Right ventricle myocardium inferior (tissue), 1 donor: ENCODE results near the gene HHIPL1. TPM values are rescaled to one million over a fixed set of nuclear protein-coding genes. Genes with fewer than 3 reads are reported as not detected.

Source experiments
- ATAC-seq: fragments of 200-7000 bp; cut with Tn5 transposase; one replicate; pipeline ENCODE4 v1.9.1; 2020; ENCODE audit warnings: mild to moderate bottlenecking, moderate library complexity
- DNase-seq: peaks from one replicate; pipeline ENCODE4 v3.0.0; 2021; ENCODE audit errors: missing footprints
- intact Hi-C: fragments of 100-400 bp; cut with DNase I; formaldehyde crosslinking; loops from one replicate; pipeline ENCODE4 v1.11.0; 2022
- total RNA-seq: library from RNA; stranded (reverse); fragmentation: NEBNext Ultra II Directional; extraction: Animal tissue kit (Norgen Biotek cat#: 25700); gene quantifications from one replicate; pipeline ENCODE4 v1.2.1, GENCODE V29; 2021
- donor health status: DM: no; HTN: yes; CAD: no; lungs with severe emphysema.

Gene HHIPL1
- total RNA-seq, 1 donor from 2014 or later = 1.5 TPM

DNA sequence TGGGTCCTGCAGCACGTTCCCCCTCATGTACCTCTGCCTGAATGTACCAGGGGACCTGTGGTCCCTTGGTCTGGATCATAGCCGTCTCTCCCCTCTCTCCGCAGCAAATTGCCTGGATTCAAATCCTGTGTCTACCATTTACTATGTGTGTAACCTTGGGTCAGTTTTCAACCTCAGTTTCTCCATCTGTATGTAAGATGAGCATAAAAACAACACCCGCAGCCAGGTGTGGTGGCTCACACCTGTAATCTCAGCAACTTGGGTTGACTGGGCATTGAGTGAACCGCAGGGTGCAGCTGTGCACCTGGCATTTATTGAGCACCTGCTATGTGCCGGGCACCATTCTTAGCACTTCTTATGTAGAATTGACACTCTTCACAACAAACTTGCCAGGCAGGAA lies 53.3 kb downstream of the HHIPL1 start:
- intact Hi-C loops = no loop called here
- ATAC-seq = no peak
- no peak for DNase-seq

DNA sequence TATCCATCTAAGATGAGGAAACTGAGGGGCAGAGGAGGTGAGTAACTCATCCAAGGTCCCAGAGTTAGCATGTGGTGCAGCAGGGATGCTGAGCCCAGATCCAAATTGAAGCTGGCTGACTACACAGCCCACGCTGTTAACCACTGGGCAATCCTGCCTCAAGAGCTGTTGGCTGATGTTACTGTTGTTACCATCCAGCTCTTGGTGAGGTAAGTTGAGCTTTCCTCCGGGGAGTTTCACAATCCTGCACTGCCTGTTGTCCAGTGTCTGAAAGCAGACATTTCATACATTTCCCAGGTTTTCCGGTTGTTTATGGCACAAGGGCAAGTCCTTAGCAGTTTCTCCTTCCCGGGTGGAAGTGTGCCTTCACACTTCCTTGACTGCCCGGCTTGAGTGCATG lies 53.7 kb downstream of the HHIPL1 start:
- intact Hi-C loops = no loop called here
- DNase-seq (no peak), ATAC-seq (no peak)

GRCh38 chr14:99699085-99699760 lies 54.3 kb downstream of the HHIPL1 start:
- intact Hi-C loops = no loop called here
- no peak for ATAC-seq
- no peak for DNase-seq

- intact Hi-C loops = no loop called here
- no peak for ATAC-seq
- DNase-seq = no peak
Observed at GRCh38 chr14:99699861-99700260, 54.9 kb downstream of the HHIPL1 start.

DNA sequence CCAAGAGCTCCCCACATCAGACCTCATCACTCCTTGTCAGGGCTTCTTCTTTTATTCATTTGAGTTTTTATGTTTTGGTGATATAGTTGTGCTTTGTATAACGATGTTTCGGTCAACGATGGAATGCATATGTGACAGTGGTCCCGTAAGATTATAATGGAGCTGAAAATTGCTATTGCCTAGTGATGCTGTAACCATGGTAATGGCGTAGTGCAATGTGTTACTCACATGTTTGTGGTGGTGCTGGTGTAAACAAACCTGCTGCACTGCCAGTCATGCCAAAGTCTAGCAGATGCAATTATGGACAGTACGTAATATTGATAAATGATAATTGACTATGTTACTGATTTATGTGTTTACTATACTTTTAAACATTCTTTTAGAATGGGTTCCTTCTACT lies 55.5 kb downstream of the HHIPL1 start:
- DNase-seq (no peak), ATAC-seq (no peak)
- intact Hi-C loops = no loop called here

DNA sequence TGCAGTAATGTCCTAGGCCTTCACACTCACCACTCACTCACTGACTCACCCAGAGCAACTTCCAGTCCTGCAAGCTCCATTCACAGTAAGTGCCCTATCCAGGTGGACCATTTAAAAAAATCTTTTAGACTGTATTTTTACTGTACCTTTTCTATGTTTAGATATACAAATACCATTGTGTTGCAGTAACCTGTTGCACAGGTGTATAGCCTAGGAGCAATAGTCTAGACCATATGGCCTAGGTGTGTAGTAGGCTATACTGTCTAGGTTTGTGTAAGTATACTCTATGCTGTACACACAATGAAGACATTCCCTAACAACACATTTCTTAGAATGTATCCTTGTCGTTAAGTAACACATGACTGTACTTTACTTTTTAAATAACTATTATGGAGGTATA lies 56.3 kb downstream of the HHIPL1 start:
- intact Hi-C loops = no loop called here
- no peak for DNase-seq
- ATAC-seq = no peak

DNA sequence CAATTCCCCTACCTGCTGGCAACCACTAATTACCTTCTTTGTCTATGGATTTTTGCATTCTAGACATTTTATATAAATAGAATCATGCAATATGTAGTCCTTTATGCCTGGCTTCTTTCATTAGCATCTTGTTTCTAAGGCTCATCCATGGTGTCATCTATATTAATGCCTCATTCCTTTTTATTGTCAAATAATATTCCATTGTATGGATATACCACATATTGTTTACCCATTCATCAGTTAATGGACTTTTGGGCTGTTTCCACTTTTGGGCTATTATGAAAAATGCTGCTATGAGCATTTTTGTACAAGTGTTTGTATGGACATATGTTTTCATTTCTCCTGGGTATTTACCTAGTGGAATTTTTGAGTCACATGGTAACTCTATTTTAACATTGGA lies 57.2 kb downstream of the HHIPL1 start:
- ATAC-seq (no peak), DNase-seq (no peak)
- intact Hi-C loops = no loop called here

DNA sequence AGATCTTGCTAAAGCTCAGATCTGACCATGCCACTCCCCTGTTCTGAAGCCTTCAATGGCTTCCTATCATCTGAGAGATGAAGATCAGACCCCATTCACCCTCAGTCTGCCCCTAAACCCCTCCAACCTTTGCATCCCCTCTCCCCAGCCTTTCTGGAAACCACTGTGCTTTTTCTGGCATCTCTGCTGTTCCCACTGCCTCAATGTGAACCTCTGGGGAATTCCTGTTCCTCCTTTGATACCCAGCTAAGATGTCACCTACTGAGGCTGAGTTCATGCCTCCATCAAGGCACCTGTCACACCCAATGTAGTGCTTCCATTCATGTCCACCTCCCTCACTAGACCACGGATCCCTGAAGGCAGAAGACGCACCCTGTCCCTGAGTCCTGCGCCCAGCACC lies 58.5 kb downstream of the HHIPL1 start:
- ATAC-seq = no peak
- no peak for DNase-seq
- intact Hi-C loops = no loop called here

DNA sequence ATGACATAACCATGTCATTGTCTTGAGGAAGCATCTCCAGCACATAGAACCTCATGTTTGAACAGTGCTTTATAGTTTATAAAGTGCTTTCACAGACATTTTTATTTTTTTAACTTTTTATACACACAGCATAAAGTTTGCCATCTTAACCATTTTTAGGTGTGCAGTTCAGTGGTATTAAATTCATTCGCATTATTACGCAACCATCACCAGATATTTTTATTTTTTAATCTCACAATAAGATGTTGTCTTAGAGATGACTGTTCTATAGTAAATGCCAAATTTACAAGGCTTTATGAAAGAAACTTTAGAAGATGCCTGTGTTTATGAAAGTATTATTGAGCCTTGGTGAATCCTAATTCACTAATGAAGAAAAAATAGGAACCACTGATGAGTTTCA lies 59.1 kb downstream of the HHIPL1 start:
- ATAC-seq (no peak), DNase-seq (no peak)
- intact Hi-C loops = no loop called here

GRCh38 chr14:99706107-99706900 lies 61.4 kb downstream of the HHIPL1 start:
- intact Hi-C loops = no loop called here
- DNase-seq (no peak), ATAC-seq (no peak)

DNA sequence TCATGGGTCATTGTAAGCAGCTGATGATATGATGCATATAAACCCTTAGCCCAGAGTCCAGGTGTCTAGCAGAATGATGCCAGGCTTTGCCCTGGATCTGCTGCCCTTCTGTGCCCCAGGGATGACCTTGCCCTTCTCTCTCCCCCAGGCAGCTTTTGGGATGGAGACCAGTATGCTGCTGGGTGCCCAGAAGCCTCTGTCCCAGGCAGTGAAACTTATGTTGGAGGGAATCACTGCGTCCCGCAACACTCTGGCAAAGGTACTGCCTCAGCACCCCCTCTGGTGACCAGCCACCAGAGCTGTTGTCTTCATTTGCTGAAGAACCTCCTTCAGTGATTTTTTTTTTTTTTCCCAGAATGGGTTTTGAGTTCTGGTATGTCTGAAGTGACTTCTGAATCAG lies 62.5 kb downstream of the HHIPL1 start:
- intact Hi-C loops = no loop called here
- DNase-seq (no peak), ATAC-seq (no peak)

GRCh38 chr14:99707921-99708320 lies 63.0 kb downstream of the HHIPL1 start:
- intact Hi-C loops = no loop called here
- DNase-seq (no peak), ATAC-seq (no peak)

GRCh38 chr14:99708449-99708848 lies 63.5 kb downstream of the HHIPL1 start:
- intact Hi-C loops = no loop called here
- DNase-seq (no peak), ATAC-seq (no peak)

- intact Hi-C loops = no loop called here
- DNase-seq (no peak), ATAC-seq (no peak)
Observed at GRCh38 chr14:99713972-99714371, 69.0 kb downstream of the HHIPL1 start.

- DNase-seq = no peak
- intact Hi-C loops = no loop called here
- no peak for ATAC-seq
Observed at GRCh38 chr14:99715266-99716000, 70.5 kb downstream of the HHIPL1 start.

- DNase-seq = no peak
- no peak for ATAC-seq
- intact Hi-C loops = no loop called here
Observed at GRCh38 chr14:99716091-99716849, 71.3 kb downstream of the HHIPL1 start.

- intact Hi-C loops = no loop called here
- ATAC-seq (no peak), DNase-seq (no peak)
Observed at GRCh38 chr14:99716850-99717681, 72.1 kb downstream of the HHIPL1 start.

DNA sequence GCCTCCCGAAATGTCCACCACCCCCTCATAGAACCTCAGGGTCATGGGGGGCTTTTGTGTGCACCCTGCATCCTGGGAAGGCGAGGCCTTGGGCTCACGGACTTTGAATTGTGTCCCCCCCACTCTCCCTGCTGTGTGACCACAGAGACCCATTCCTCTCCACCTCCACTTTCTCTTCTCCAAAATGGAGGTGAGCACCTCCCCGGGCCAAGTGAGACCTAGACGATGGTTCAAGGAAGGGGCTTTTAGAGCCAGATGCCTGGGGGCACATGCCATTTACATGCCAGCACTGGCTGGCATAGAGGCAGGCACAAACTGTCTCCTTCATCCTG lies 72.7 kb downstream of the HHIPL1 start:
- ATAC-seq (no peak), DNase-seq (no peak)
- intact Hi-C loops = no loop called here
